Karpas-422 (cell line): ENCODE data around the gene SMAD6. TPM values are rescaled to one million over a fixed set of nuclear protein-coding genes. Genes with fewer than 3 reads are reported as not detected.

Experiments
- DNase-seq: peaks from one replicate; pipeline ENCODE4 v3.0.0-alpha.2; 2015
- H2AFZ ChIP-seq: fragments of 200-600 bp; sonication (generic); 2 replicates; pipeline ENCODE4 v1.6.1; 2014; ENCODE audit warnings: antibody characterized with exemption, low read length, mixed read lengths
- H3K27ac ChIP-seq: fragments of 200-600 bp; sonication (generic); 2 replicates; pipeline ENCODE4 v1.5.1; 2014; ENCODE audit warnings: mild to moderate bottlenecking, low read length, moderate library complexity
- H3K27me3 ChIP-seq: fragments of 200-600 bp; sonication (generic); 2 replicates; pipeline ENCODE4 v1.6.1; 2014; ENCODE audit warnings: low read length, mixed read lengths
- H3K36me3 ChIP-seq: fragments of 200-600 bp; sonication (generic); 2 replicates; pipeline ENCODE4 v1.6.1; 2014; ENCODE audit warnings: low read length, mixed read lengths; ENCODE audit not compliant: insufficient read depth
- H3K4me1 ChIP-seq: fragments of 200-600 bp; sonication (generic); 2 replicates; pipeline ENCODE4 v1.6.1; 2014; ENCODE audit warnings: mild to moderate bottlenecking, low read length, mixed read lengths
- H3K4me2 ChIP-seq: fragments of 200-600 bp; sonication (generic); 2 replicates; pipeline ENCODE4 v1.6.1; 2014; ENCODE audit warnings: low read length, low read depth, mild to moderate bottlenecking; ENCODE audit not compliant: poor library complexity, severe bottlenecking
- H3K4me3 ChIP-seq: fragments of 200-600 bp; sonication (generic); 2 replicates; pipeline ENCODE4 v1.5.1; 2014; ENCODE audit warnings: mild to moderate bottlenecking, antibody characterized with exemption, low read length, mixed read lengths
- H3K79me2 ChIP-seq: fragments of 200-600 bp; sonication (generic); 2 replicates; pipeline ENCODE4 v1.6.1; 2014; ENCODE audit warnings: mild to moderate bottlenecking, low read length, mixed read lengths
- H3K9ac ChIP-seq: fragments of 200-600 bp; sonication (generic); 2 replicates; pipeline ENCODE4 v1.6.0; 2014; ENCODE audit warnings: low read length
- H3K9me2 ChIP-seq: fragments of 200-600 bp; sonication (generic), shearing (Covaris generic); replicated peaks from 2 replicates; pipeline ENCODE4 v1.6.0; 2014; ENCODE audit warnings: mild to moderate bottlenecking, low read length, moderate library complexity; ENCODE audit not compliant: insufficient read depth
- H3K9me3 ChIP-seq: fragments of 300-700, 200-600 bp; sonication (generic); 2 replicates; pipeline ENCODE4 v1.6.1; 2014; ENCODE audit warnings: low read length, mixed read lengths
- H4K20me1 ChIP-seq: fragments of 200-600 bp; sonication (generic); 2 replicates; pipeline ENCODE4 v1.6.1; 2014; ENCODE audit warnings: mild to moderate bottlenecking, antibody characterized with exemption, low read length, low read depth; ENCODE audit not compliant: insufficient read depth
- total RNA-seq: library from RNA; depleted of rRNA; stranded (reverse); fragments of >200 nt; shearing (Covaris generic); gene quantifications from 2 replicates; pipeline ENCODE4 v1.2.3, GENCODE V29; 2014; ENCODE audit warnings: low replicate concordance

Gene SMAD6
- total RNA-seq, 1 experiment from 2014 or later, result 0.89 TPM

DNA sequence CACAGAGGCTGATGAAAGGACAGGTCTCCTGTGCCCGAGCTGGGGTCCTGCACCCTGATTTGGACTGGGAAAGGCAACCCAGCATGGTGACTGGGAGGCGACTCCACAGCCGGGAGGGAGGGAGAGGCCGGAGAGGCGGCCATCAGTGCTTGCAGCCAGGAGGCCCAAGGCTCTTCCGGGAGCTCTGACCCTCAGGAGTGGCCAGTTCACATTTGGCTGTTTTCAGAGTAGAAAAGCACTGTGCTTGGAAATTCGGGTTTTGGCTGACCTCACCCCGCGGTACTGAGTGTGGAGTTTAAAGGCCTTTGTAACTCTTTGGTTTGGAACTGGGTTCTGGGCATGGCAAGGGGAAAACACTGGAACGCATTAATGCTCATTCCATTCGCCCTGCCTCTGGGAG lies 31.9 kb downstream of the SMAD6 start:
- Histone ChIP-seq H3K4me2 (no peak overlapping the region), H3K9ac (no peak overlapping the region), H3K27ac (no peak overlapping the region), H2AFZ (no peak overlapping the region), H3K36me3 (no peaks in the 10 kb centered on the region), H3K4me3 (no peak overlapping the region), H3K27me3 (no peaks in the 10 kb centered on the region), H3K9me2 (no peaks in the 10 kb centered on the region), H4K20me1 (no peaks in the 10 kb centered on the region), H3K9me3 (no peaks in the 10 kb centered on the region), H3K79me2 (no peaks in the 10 kb centered on the region), H3K4me1 (no peaks in the 10 kb centered on the region)
- no peak for DNase-seq

GRCh38 chr15:66734961-66735908 lies 33.2 kb downstream of the SMAD6 start:
- DNase-seq, result no peak
- no peak overlapping the region for H3K4me2 ChIP-seq
- no peak overlapping the region for H3K4me3 ChIP-seq

DNA sequence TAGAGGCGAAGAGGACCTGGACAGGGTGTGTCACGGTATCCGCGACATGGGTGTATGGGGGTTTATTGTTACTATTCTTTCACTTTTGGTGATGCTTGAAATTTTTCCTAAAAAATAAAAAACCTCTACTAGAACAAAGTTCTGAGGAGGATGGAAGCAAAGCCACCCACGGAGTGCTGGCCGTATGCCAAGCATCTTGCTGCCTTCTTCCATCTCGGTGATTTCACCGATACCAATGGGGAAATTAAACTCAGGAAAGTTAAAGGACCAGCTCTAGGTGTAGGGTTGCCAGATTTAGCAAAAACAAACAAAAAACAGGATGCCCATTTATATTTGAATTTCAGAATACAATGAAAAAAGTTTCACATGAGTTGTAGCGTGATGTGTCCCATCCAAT lies 33.9 kb downstream of the SMAD6 start:
- no peaks in the 10 kb centered on the region for H3K79me2 ChIP-seq

More at GRCh38 chr15:66734961-66735908, 33.2 kb downstream of the SMAD6 start:
- no peaks in the 10 kb centered on the region for H3K36me3 ChIP-seq
- H3K9me3 ChIP-seq, result no peaks in the 10 kb centered on the region
- H3K27ac ChIP-seq, result no peak overlapping the region
- H3K79me2 ChIP-seq, result no peaks in the 10 kb centered on the region
- H2AFZ ChIP-seq, result no peak overlapping the region
- no peaks in the 10 kb centered on the region for H3K27me3 ChIP-seq
- H3K9me2 ChIP-seq, result no peaks in the 10 kb centered on the region
- H3K9ac ChIP-seq, result no peak overlapping the region
- H4K20me1 ChIP-seq, result no peaks in the 10 kb centered on the region
- no peaks in the 10 kb centered on the region for H3K4me1 ChIP-seq

GRCh38 chr15:66737243-66738010 lies 35.4 kb downstream of the SMAD6 start:
- no peaks in the 10 kb centered on the region for H3K36me3 ChIP-seq
- no peaks in the 10 kb centered on the region for H3K79me2 ChIP-seq
- no peak overlapping the region for H2AFZ ChIP-seq
- no peaks in the 10 kb centered on the region for H3K27me3 ChIP-seq
- H3K9me3 ChIP-seq, result no peaks in the 10 kb centered on the region
- H3K9ac ChIP-seq, result no peak overlapping the region
- no peak for DNase-seq
- H3K9me2 ChIP-seq, result no peaks in the 10 kb centered on the region
- H4K20me1 ChIP-seq, result no peaks in the 10 kb centered on the region
- no peaks in the 10 kb centered on the region for H3K4me1 ChIP-seq
- no peak overlapping the region for H3K4me3 ChIP-seq
- no peak overlapping the region for H3K4me2 ChIP-seq
- no peak overlapping the region for H3K27ac ChIP-seq

More for the DNA sequence above, 33.9 kb downstream of the SMAD6 start:
- Histone ChIP-seq H3K27me3 (no peaks in the 10 kb centered on the region), H3K4me3 (no peak overlapping the region), H3K4me1 (no peaks in the 10 kb centered on the region), H2AFZ (no peak overlapping the region), H3K36me3 (no peaks in the 10 kb centered on the region), H3K27ac (no peak overlapping the region), H3K9me2 (no peaks in the 10 kb centered on the region), H4K20me1 (no peaks in the 10 kb centered on the region), H3K4me2 (no peak overlapping the region), H3K9me3 (no peaks in the 10 kb centered on the region), H3K9ac (no peak overlapping the region)
- no peak for DNase-seq

- Histone ChIP-seq H3K4me3 (no peak overlapping the region), H3K79me2 (no peaks in the 10 kb centered on the region), H4K20me1 (no peaks in the 10 kb centered on the region), H3K36me3 (no peaks in the 10 kb centered on the region), H3K4me2 (no peak overlapping the region), H3K4me1 (no peaks in the 10 kb centered on the region), H3K27me3 (no peaks in the 10 kb centered on the region), H3K9me3 (no peaks in the 10 kb centered on the region), H2AFZ (no peak overlapping the region), H3K9ac (no peak overlapping the region), H3K9me2 (no peaks in the 10 kb centered on the region), H3K27ac (no peak overlapping the region)
- DNase-seq, result no peak
Measured at GRCh38 chr15:66738116-66738515, 36.1 kb downstream of the SMAD6 start.

GRCh38 chr15:66738595-66738994 lies 36.6 kb downstream of the SMAD6 start:
- no peak overlapping the region for H3K4me2 ChIP-seq
- no peaks in the 10 kb centered on the region for H4K20me1 ChIP-seq
- no peak for DNase-seq
- no peaks in the 10 kb centered on the region for H3K9me2 ChIP-seq
- no peak overlapping the region for H3K4me3 ChIP-seq
- H3K4me1 ChIP-seq, result no peaks in the 10 kb centered on the region
- no peaks in the 10 kb centered on the region for H3K27me3 ChIP-seq
- no peak overlapping the region for H2AFZ ChIP-seq
- H3K9ac ChIP-seq, result no peak overlapping the region
- H3K27ac ChIP-seq, result no peak overlapping the region
- H3K36me3 ChIP-seq, result no peaks in the 10 kb centered on the region
- no peaks in the 10 kb centered on the region for H3K9me3 ChIP-seq
- no peaks in the 10 kb centered on the region for H3K79me2 ChIP-seq

DNA sequence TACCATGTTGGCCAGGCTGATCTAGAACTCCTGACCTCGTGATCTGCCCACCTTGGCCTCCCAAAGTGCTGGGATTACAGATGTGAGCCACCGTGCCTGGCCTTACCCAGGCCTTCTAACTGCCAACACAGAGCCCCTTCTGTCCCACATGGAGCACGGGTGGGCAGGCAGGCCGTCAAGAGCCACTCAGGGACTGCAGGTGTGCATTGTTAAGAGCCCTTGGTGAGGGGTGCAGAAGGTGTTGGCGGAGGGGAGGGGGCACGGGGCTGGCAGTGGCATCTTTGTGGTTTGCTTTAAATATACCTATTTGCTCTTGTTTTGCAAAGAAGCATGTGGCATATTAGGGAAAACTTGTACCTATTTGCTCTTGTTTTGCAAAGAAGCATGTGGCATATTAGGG lies 37.3 kb downstream of the SMAD6 start:
- H3K9ac ChIP-seq, result no peak overlapping the region
- no peak overlapping the region for H3K4me2 ChIP-seq
- no peak overlapping the region for H2AFZ ChIP-seq
- H4K20me1 ChIP-seq, result no peaks in the 10 kb centered on the region
- H3K36me3 ChIP-seq, result no peaks in the 10 kb centered on the region
- no peak overlapping the region for H3K27ac ChIP-seq
- H3K27me3 ChIP-seq, result no peaks in the 10 kb centered on the region
- no peak for DNase-seq
- H3K4me3 ChIP-seq, result no peak overlapping the region
- H3K9me3 ChIP-seq, result no peaks in the 10 kb centered on the region
- no peaks in the 10 kb centered on the region for H3K4me1 ChIP-seq
- H3K9me2 ChIP-seq, result no peaks in the 10 kb centered on the region
- H3K79me2 ChIP-seq, result no peaks in the 10 kb centered on the region

- no peak overlapping the region for H3K4me2 ChIP-seq
- no peak overlapping the region for H2AFZ ChIP-seq
- no peaks in the 10 kb centered on the region for H3K27me3 ChIP-seq
- DNase-seq, result no peak
- no peaks in the 10 kb centered on the region for H3K36me3 ChIP-seq
- H3K4me3 ChIP-seq, result no peak overlapping the region
- no peaks in the 10 kb centered on the region for H3K9me2 ChIP-seq
- no peaks in the 10 kb centered on the region for H4K20me1 ChIP-seq
- no peak overlapping the region for H3K9ac ChIP-seq
- H3K27ac ChIP-seq, result no peak overlapping the region
- no peaks in the 10 kb centered on the region for H3K4me1 ChIP-seq
- H3K9me3 ChIP-seq, result no peaks in the 10 kb centered on the region
- H3K79me2 ChIP-seq, result no peaks in the 10 kb centered on the region
Measured at GRCh38 chr15:66740802-66741201, 38.8 kb downstream of the SMAD6 start.
